ENCODE data around the gene PCCA. TPM values are rescaled to one million over a fixed set of nuclear protein-coding genes. Genes with fewer than 3 reads are reported as not detected.

The PCCA gene
- total and polyA plus RNA-seq, 4 experiments from 2014 or later: 4.4 to 9.7 (median 7.4) TPM

DNA sequence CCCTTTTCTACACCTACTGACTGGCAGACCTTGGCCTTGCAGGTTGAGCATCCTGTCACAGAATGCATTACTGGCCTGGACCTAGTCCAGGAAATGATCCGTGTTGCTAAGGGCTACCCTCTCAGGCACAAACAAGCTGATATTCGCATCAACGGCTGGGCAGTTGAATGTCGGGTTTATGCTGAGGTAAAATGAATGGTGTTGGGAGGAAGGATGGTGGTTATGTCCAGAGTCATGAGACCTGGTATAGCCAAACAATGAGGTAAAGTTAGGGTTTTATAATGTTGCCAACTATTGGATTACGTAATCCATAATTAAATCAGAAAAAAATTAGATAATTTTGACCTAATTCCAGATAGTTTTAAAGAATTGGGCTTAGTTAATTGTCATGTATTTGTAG is 212.5 kb downstream of the PCCA start:
- DNase-seq: no peak
- intact Hi-C loops (cut with micrococcal nuclease): no loop called here
- no peak overlapping the region for H3K27ac ChIP-seq (ENCODE audit: low read depth, low read length)
- no peak overlapping the region for H3K4me3 ChIP-seq (ENCODE audit: low read length in 2 of 2)
- no peaks in the 10 kb centered on the region for H3K27me3 ChIP-seq (ENCODE audit: insufficient read depth, low read length)
- ChIA-PET POLR2A (ENCODE audit: partially characterized antibody) (no interaction called here), CTCF (ENCODE audit: partially characterized antibody) (no interaction called here)
- no peak overlapping the region for H3K4me3 Mint-ChIP-seq
- H3K4me1 ChIP-seq (ENCODE audit: insufficient read depth, low read length): no peaks in the 10 kb centered on the region
- no peak overlapping the region for H3K27ac Mint-ChIP-seq
- H3K9me3 ChIP-seq (ENCODE audit: control insufficient read depth in 1 of 2, low read length in 2 of 2): no peaks in the 10 kb centered on the region
- peaks cover 3 to 25% of the 10 kb centered on the region in 2 donors for H3K36me3 Mint-ChIP-seq
- no peaks in the 10 kb centered on the region for H3K36me3 ChIP-seq (ENCODE audit: insufficient read depth, low read length)
- H3K9me3 Mint-ChIP-seq: peaks cover 0 to 3% (median under 1%) of the 10 kb centered on the region in 8 donors
- peaks cover 0 to 5% (median under 1%) of the 10 kb centered on the region in 4 donors for H3K4me1 Mint-ChIP-seq
- no peaks in the 10 kb centered on the region for H3K27me3 Mint-ChIP-seq

DNA sequence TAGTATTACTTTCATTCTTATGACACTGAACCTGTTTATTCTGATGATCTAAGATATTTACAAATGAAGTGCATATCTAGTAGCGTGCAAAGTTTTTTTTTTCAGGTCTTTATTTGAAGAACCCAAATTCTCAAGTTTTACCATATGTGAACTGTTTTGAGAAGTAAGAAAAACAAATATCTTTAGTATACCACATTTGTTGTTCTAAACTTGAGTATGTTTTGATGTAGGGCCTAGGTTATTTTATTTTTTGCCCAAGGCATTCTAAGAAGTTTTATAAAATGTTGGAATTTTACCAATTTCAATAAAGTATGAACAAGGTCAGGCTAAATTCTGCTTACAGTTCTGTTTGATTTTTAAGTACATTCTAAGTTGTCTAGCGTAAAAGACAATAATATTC is 213.5 kb downstream of the PCCA start:
- ChIA-PET CTCF (ENCODE audit: partially characterized antibody) (no interaction called here), POLR2A (ENCODE audit: partially characterized antibody) (no interaction called here)
- Mint-ChIP-seq H3K4me3 (no peak overlapping the region), H3K27me3 (no peaks in the 10 kb centered on the region), H3K27ac (no peak overlapping the region), H3K4me1 (peaks cover 0 to 5% (median under 1%) of the 10 kb centered on the region in 4 donors), H3K36me3 (peaks cover 9 to 30% of the 10 kb centered on the region in 2 donors), H3K9me3 (peaks cover 0 to 3% (median under 1%) of the 10 kb centered on the region in 8 donors)
- H3K27ac ChIP-seq (ENCODE audit: low read depth, low read length): no peak overlapping the region
- H3K27me3 ChIP-seq (ENCODE audit: insufficient read depth, low read length): no peaks in the 10 kb centered on the region
- H3K36me3 ChIP-seq (ENCODE audit: insufficient read depth, low read length): no peaks in the 10 kb centered on the region
- no peaks in the 10 kb centered on the region for H3K4me1 ChIP-seq (ENCODE audit: insufficient read depth, low read length)
- DNase-seq: no peak
- no peak overlapping the region for H3K4me3 ChIP-seq (ENCODE audit: low read length in 2 of 2)
- H3K9me3 ChIP-seq (ENCODE audit: control insufficient read depth in 1 of 2, low read length in 2 of 2): no peaks in the 10 kb centered on the region
- intact Hi-C loops (cut with micrococcal nuclease): no loop called here

DNA sequence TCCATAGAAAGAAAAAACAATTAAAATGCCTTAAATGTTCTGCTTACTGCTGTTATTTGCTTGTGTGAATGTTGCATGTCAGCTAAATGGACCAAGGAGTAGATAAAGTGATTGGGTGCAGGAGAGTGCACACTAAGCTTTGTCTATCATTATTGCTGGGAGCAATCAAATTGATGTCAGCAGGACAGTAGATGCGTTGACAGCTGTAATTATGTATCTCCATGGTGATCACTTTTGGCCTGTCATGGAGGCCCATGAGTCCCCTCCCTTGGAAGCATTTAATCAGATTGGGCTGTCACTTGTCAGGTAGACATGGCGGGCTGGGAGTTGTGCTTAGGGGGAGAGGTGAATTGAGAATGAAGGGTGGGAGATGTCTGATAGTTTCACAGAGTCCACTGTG is 215.3 kb downstream of the PCCA start:
- no peak overlapping the region for H3K4me3 Mint-ChIP-seq
- H3K9me3 ChIP-seq (ENCODE audit: control insufficient read depth in 1 of 2, low read length in 2 of 2): no peaks in the 10 kb centered on the region
- ChIA-PET POLR2A (ENCODE audit: partially characterized antibody) (no interaction called here), CTCF (ENCODE audit: partially characterized antibody) (no interaction called here)
- no peaks in the 10 kb centered on the region for H3K4me1 ChIP-seq (ENCODE audit: insufficient read depth, low read length)
- no peak overlapping the region for H3K27ac ChIP-seq (ENCODE audit: low read depth, low read length)
- H3K27ac Mint-ChIP-seq: no peak overlapping the region
- H3K36me3 ChIP-seq (ENCODE audit: insufficient read depth, low read length): no peaks in the 10 kb centered on the region
- no peaks in the 10 kb centered on the region for H3K27me3 ChIP-seq (ENCODE audit: insufficient read depth, low read length)
- no peak overlapping the region for H3K4me3 ChIP-seq (ENCODE audit: low read length in 2 of 2)
- intact Hi-C loops (cut with micrococcal nuclease): no loop called here
- no peak for DNase-seq
- no peaks in the 10 kb centered on the region for H3K9me3 Mint-ChIP-seq
- H3K36me3 Mint-ChIP-seq: peaks cover 8 to 30% of the 10 kb centered on the region in 2 donors
- no peaks in the 10 kb centered on the region for H3K27me3 Mint-ChIP-seq
- H3K4me1 Mint-ChIP-seq: no peaks in the 10 kb centered on the region

DNA sequence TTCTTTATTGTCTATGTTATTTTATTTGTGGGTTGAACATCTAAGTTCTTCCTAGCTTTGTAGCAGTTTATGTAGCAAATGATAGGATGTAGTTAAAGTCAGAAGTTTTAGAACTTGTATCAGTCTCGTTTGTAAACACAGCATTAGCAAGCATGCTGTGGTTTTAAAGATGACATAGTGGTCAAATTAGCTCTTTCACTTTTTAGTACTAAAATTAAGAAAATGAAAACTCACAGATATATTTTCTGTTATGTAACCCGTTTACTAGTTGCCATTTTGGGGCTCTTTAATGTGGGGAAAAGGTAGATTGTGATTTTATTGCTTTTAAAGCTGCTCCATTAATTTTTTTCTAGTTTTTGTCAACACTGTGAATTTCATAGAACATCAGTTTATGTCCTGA is 216.5 kb downstream of the PCCA start:
- Histone ChIP-seq H3K4me3 (ENCODE audit: low read length in 2 of 2) (no peak overlapping the region), H3K27me3 (ENCODE audit: insufficient read depth, low read length) (no peaks in the 10 kb centered on the region), H3K9me3 (ENCODE audit: control insufficient read depth in 1 of 2, low read length in 2 of 2) (no peaks in the 10 kb centered on the region), H3K36me3 (ENCODE audit: insufficient read depth, low read length) (no peaks in the 10 kb centered on the region), H3K4me1 (ENCODE audit: insufficient read depth, low read length) (no peaks in the 10 kb centered on the region), H3K27ac (ENCODE audit: low read depth, low read length) (no peak overlapping the region)
- Mint-ChIP-seq H3K4me3 (no peak overlapping the region), H3K4me1 (no peaks in the 10 kb centered on the region), H3K9me3 (no peaks in the 10 kb centered on the region), H3K36me3 (peaks cover 16 to 36% of the 10 kb centered on the region in 2 donors), H3K27me3 (no peaks in the 10 kb centered on the region), H3K27ac (no peak overlapping the region)
- POLR2A ChIA-PET (ENCODE audit: partially characterized antibody): no interaction called here
- intact Hi-C loops (cut with micrococcal nuclease): no loop called here
- no peak for DNase-seq
- CTCF ChIA-PET (ENCODE audit: partially characterized antibody): interaction anchor here (0.6 kb wide), 1 partner anchor 28 kb away, joined by 3 read pairs; no protein-coding TSS in a partner anchor

DNA sequence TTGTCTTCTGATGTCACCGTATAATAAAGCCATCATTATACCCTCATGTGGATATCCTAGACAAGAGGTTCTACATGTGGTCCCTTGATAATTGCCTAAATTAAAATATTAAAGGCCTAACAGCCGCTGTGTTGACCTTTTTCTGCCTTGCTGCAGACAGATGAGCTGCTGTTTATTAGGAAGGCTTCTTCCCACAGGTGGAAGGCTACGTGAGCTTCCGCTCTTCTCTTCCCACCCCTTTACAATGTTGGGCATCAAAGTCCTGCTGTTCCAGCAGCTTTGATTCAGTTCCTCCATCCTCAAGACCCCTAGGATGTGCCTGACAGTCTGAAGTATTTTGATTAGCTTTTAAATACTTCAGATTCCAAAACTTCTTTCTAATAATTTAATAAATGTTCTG is 217.1 kb downstream of the PCCA start:
- DNase-seq: no peak
- CTCF ChIA-PET (ENCODE audit: partially characterized antibody): interaction anchor here (0.6 kb wide), 1 partner anchor 29 kb away, joined by 3 read pairs; no protein-coding TSS in a partner anchor
- no peak overlapping the region for H3K27ac ChIP-seq (ENCODE audit: low read depth, low read length)
- POLR2A ChIA-PET (ENCODE audit: partially characterized antibody): no interaction called here
- no peaks in the 10 kb centered on the region for H3K27me3 ChIP-seq (ENCODE audit: insufficient read depth, low read length)
- no peaks in the 10 kb centered on the region for H3K4me1 ChIP-seq (ENCODE audit: insufficient read depth, low read length)
- no peak overlapping the region for H3K27ac Mint-ChIP-seq
- no peaks in the 10 kb centered on the region for H3K36me3 ChIP-seq (ENCODE audit: insufficient read depth, low read length)
- intact Hi-C loops (cut with micrococcal nuclease): no loop called here
- H3K4me3 Mint-ChIP-seq: no peak overlapping the region
- H3K4me1 Mint-ChIP-seq: no peaks in the 10 kb centered on the region
- H3K27me3 Mint-ChIP-seq: no peaks in the 10 kb centered on the region
- peaks cover 17 to 32% of the 10 kb centered on the region in 2 donors for H3K36me3 Mint-ChIP-seq
- no peaks in the 10 kb centered on the region for H3K9me3 Mint-ChIP-seq
- no peak overlapping the region for H3K4me3 ChIP-seq (ENCODE audit: low read length in 2 of 2)
- H3K9me3 ChIP-seq (ENCODE audit: control insufficient read depth in 1 of 2, low read length in 2 of 2): no peaks in the 10 kb centered on the region

DNA sequence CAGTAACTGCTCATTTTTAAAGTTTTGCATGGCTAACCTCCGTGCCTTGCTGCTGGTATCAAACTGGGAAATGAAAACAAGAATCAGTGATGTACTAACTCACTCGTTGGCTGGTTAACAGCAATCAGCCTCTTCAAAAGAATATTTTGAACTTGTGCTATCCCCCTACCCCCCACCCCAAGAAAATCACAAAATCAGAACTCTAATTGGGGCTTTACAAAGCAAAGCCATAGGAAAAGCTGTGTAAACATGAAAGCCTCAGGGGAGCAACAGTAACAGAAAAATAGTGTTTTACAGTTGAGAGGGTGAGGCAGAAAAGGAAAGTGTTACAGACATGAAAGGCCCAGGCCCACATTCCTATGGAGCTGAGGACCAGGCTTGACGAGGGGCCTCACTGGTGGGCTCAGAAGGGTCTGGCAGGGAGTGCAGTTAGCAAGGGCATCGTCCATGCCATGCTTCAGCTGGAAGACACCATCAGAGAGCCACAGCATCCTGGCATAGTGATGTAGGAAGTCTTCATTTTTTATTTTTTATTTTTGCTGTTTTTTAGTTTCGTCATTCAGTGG is 217.6 kb downstream of the PCCA start:
- H3K4me1 ChIP-seq (ENCODE audit: insufficient read depth, low read length): no peaks in the 10 kb centered on the region
- no peaks in the 10 kb centered on the region for H3K9me3 Mint-ChIP-seq
- H3K27ac ChIP-seq (ENCODE audit: low read depth, low read length): no peak overlapping the region
- H3K36me3 Mint-ChIP-seq: peaks cover 17 to 32% of the 10 kb centered on the region in 2 donors
- H3K27me3 Mint-ChIP-seq: no peaks in the 10 kb centered on the region
- no peak overlapping the region for H3K4me3 Mint-ChIP-seq
- H3K27me3 ChIP-seq (ENCODE audit: insufficient read depth, low read length): no peaks in the 10 kb centered on the region
- no peak overlapping the region for H3K27ac Mint-ChIP-seq
- ChIA-PET CTCF (ENCODE audit: partially characterized antibody) (no interaction called here), POLR2A (ENCODE audit: partially characterized antibody) (no interaction called here)
- intact Hi-C loops (cut with micrococcal nuclease): no loop called here
- no peaks in the 10 kb centered on the region for H3K4me1 Mint-ChIP-seq
- no peak overlapping the region for H3K4me3 ChIP-seq (ENCODE audit: low read length in 2 of 2)
- no peaks in the 10 kb centered on the region for H3K36me3 ChIP-seq (ENCODE audit: insufficient read depth, low read length)
- no peak for DNase-seq
- no peaks in the 10 kb centered on the region for H3K9me3 ChIP-seq (ENCODE audit: control insufficient read depth in 1 of 2, low read length in 2 of 2)

DNA sequence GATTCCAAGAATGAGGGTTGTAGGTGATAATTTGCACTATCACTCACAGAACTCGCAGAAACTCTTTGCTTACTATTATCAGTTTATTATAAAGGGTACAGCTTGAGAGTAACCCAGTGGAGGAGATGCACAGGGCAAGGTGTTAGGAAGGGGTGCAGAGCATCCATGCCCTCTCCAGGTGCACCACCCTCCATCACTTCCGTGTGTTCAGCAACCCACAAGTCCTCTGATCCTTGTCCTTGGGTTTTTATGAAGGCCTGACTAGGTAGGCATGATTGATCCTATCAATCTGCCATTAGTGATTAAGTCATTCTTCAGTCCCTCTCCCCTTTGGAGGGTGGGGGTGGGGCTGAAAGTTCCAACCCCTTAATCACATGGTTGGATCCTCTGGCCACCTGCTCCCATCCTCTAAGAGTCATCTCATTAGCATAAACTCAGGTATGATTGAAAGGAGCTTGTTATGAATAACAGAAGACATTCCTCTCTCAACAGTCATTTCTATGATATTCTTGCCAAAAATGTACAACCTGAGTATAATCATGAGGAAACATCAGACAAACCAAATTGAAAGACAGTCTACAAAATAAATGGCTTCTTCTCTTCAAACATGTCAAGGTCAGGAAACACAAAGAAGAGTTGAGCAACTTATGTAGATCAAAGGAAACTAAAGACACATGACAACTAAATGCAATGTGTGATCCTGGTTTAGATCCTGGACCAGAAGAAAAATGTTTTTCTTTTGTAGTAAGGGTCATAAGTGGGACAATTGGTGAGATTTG is 225.4 kb downstream of the PCCA start:
- H3K27me3 Mint-ChIP-seq: no peaks in the 10 kb centered on the region
- H3K27ac Mint-ChIP-seq: peak overlapping the region in 1 of 7 donors; percentile 2
- Histone ChIP-seq H3K27me3 (ENCODE audit: insufficient read depth, low read length) (no peaks in the 10 kb centered on the region), H3K4me1 (ENCODE audit: insufficient read depth, low read length) (no peaks in the 10 kb centered on the region), H3K4me3 (ENCODE audit: low read length in 2 of 2) (no peak overlapping the region), H3K27ac (ENCODE audit: low read depth, low read length) (no peak overlapping the region), H3K36me3 (ENCODE audit: insufficient read depth, low read length) (no peaks in the 10 kb centered on the region), H3K9me3 (ENCODE audit: control insufficient read depth in 1 of 2, low read length in 2 of 2) (no peaks in the 10 kb centered on the region)
- no peak for DNase-seq
- peaks cover 19 to 40% of the 10 kb centered on the region in 2 donors for H3K36me3 Mint-ChIP-seq
- H3K4me1 Mint-ChIP-seq: no peaks in the 10 kb centered on the region
- CTCF ChIA-PET (ENCODE audit: partially characterized antibody): no interaction called here
- H3K9me3 Mint-ChIP-seq: peaks cover 0 to 6% (median 1%) of the 10 kb centered on the region in 8 donors
- POLR2A ChIA-PET (ENCODE audit: partially characterized antibody): no interaction called here
- no peak overlapping the region for H3K4me3 Mint-ChIP-seq
- intact Hi-C loops (cut with micrococcal nuclease): no loop called here
